NCI-H146 (cell line): Measurements from ENCODE around the gene PSMB8.
"Not testable (repeated sequence)": the region's sequence is repeated elsewhere in the genome, so short reads cannot be mapped to it uniquely, and the experiment has no call there.

Source experiments
- DNase-seq: peaks from one replicate; lab custom pipeline; 2025; lab: John Stamatoyannopoulos, UW

The PSMB8 gene

GRCh38 chr6:32836873-32837272 lies 7.0 kb downstream of the PSMB8 start:
- no peak for DNase-seq

- no peak for DNase-seq
Observed at GRCh38 chr6:32835167-32835893, 8.5 kb downstream of the PSMB8 start.

GRCh38 chr6:32833664-32834063 lies 10.2 kb downstream of the PSMB8 start:
- no peak for DNase-seq

- no peak for DNase-seq
Observed at GRCh38 chr6:32832535-32832934, 11.3 kb downstream of the PSMB8 start.

GRCh38 chr6:32830936-32831335 lies 12.9 kb downstream of the PSMB8 start:
- DNase-seq = no peak

- DNase-seq = no peak
Observed at GRCh38 chr6:32830017-32830416, 13.8 kb downstream of the PSMB8 start.

- no peak for DNase-seq
Observed at GRCh38 chr6:32829495-32829894, 14.4 kb downstream of the PSMB8 start.

GRCh38 chr6:32827025-32827424 lies 16.8 kb downstream of the PSMB8 start:
- no peak for DNase-seq

- DNase-seq = no peak
Observed at GRCh38 chr6:32825966-32826365, 17.9 kb downstream of the PSMB8 start.

- DNase-seq = no peak
Observed at GRCh38 chr6:32819729-32820128, 24.1 kb downstream of the PSMB8 start.

GRCh38 chr6:32818867-32819266 lies 25.0 kb downstream of the PSMB8 start:
- no peak for DNase-seq

- no peak for DNase-seq
Observed at GRCh38 chr6:32816746-32817204, 27.1 kb downstream of the PSMB8 start, which contains the start of gene HLA-DOB. TSS of gene HLA-DOB (minus strand) at chr6:32817002. CDS start at chr6:32816951, 51 bp downstream.

- no peak for DNase-seq
Observed at GRCh38 chr6:32815996-32816395, 27.9 kb downstream of the PSMB8 start.

- DNase-seq = no peak
Observed at GRCh38 chr6:32815115-32815514, 28.7 kb downstream of the PSMB8 start.

GRCh38 chr6:32814145-32814544 lies 29.7 kb downstream of the PSMB8 start:
- DNase-seq = no peak

GRCh38 chr6:32809171-32809570 lies 34.7 kb downstream of the PSMB8 start:
- no peak for DNase-seq

GRCh38 chr6:32807020-32807580 lies 36.7 kb downstream of the PSMB8 start:
- no peak for DNase-seq

- DNase-seq = not testable (repeated sequence)
Observed at GRCh38 chr6:32805404-32805803, 38.4 kb downstream of the PSMB8 start.

GRCh38 chr6:32803416-32803815 lies 40.4 kb downstream of the PSMB8 start:
- DNase-seq = no peak

- DNase-seq = no peak
Observed at GRCh38 chr6:32799740-32800139, 44.1 kb downstream of the PSMB8 start.

- no peak for DNase-seq
Observed at GRCh38 chr6:32799168-32799567, 44.7 kb downstream of the PSMB8 start.

- peak; percentile 12 for DNase-seq
Observed at GRCh38 chr6:32796848-32797776, 46.7 kb downstream of the PSMB8 start.

GRCh38 chr6:32794510-32794909 lies 49.3 kb downstream of the PSMB8 start:
- no peak for DNase-seq
